ENCODE measurements around the gene CSTPP1.

CSTPP1 gene

GRCh38 chr11:47152953-47153950 is 216.7 kb downstream of the CSTPP1 start:
- TF ChIP-seq ZNF274 (IDR thresholded peaks at IDR 0.05; ENCODE audit: low read depth, low read length), result no peak
- no peak for TF ChIP-seq SUZ12 (IDR thresholded peaks at IDR 0.05; ENCODE audit: extremely low read depth, insufficient read depth, insufficient read length)
- TF ChIP-seq YY1 (IDR thresholded peaks at IDR 0.05; ENCODE audit: insufficient read depth, insufficient read length), result no peak
- Histone ChIP-seq H3K36me3 (ENCODE audit: insufficient read depth, insufficient read length, low read length) (peaks cover 12% of the 10 kb centered on the region), H3K27me3 (ENCODE audit: insufficient read depth, insufficient read length) (no peaks in the 10 kb centered on the region), H3K9me3 (ENCODE audit: insufficient read depth, low read length) (no peaks in the 10 kb centered on the region), H3K4me1 (ENCODE audit: insufficient read depth, insufficient read length) (peaks cover 9% of the 10 kb centered on the region), H3K4me3 (ENCODE audit: insufficient read length, low read depth) (no peak overlapping the region), H3K9ac (ENCODE audit: insufficient read length, low read depth) (no peak overlapping the region)
- DNase-seq (ENCODE audit: low read depth, low spot score), result no peak

GRCh38 chr11:47154616-47155570 is 218.3 kb downstream of the CSTPP1 start:
- Histone ChIP-seq H3K36me3 (ENCODE audit: insufficient read depth, insufficient read length, low read length) (peaks cover 13% of the 10 kb centered on the region), H3K9me3 (ENCODE audit: insufficient read depth, low read length) (no peaks in the 10 kb centered on the region), H3K9ac (ENCODE audit: insufficient read length, low read depth) (no peak overlapping the region), H3K4me1 (ENCODE audit: insufficient read depth, insufficient read length) (peaks cover 9% of the 10 kb centered on the region), H3K4me3 (ENCODE audit: insufficient read length, low read depth) (no peak overlapping the region), H3K27me3 (ENCODE audit: insufficient read depth, insufficient read length) (no peaks in the 10 kb centered on the region)
- DNase-seq (ENCODE audit: low read depth, low spot score), result no peak
- TF ChIP-seq YY1 (IDR thresholded peaks at IDR 0.05; ENCODE audit: insufficient read depth, insufficient read length) (no peak), ZNF274 (IDR thresholded peaks at IDR 0.05; ENCODE audit: low read depth, low read length) (no peak), SUZ12 (IDR thresholded peaks at IDR 0.05; ENCODE audit: extremely low read depth, insufficient read depth, insufficient read length) (no peak)

GRCh38 chr11:47155879-47156278 is 219.3 kb downstream of the CSTPP1 start:
- Histone ChIP-seq H3K36me3 (ENCODE audit: insufficient read depth, insufficient read length, low read length) (peaks cover 21% of the 10 kb centered on the region), H3K9ac (ENCODE audit: insufficient read length, low read depth) (no peak overlapping the region), H3K4me3 (ENCODE audit: insufficient read length, low read depth) (no peak overlapping the region), H3K27me3 (ENCODE audit: insufficient read depth, insufficient read length) (no peaks in the 10 kb centered on the region), H3K9me3 (ENCODE audit: insufficient read depth, low read length) (no peaks in the 10 kb centered on the region), H3K4me1 (ENCODE audit: insufficient read depth, insufficient read length) (peaks cover 9% of the 10 kb centered on the region)
- no peak for DNase-seq (ENCODE audit: low read depth, low spot score)
- no peak for TF ChIP-seq SUZ12 (IDR thresholded peaks at IDR 0.05; ENCODE audit: extremely low read depth, insufficient read depth, insufficient read length)

- H3K27me3 ChIP-seq (ENCODE audit: insufficient read depth, insufficient read length), result no peaks in the 10 kb centered on the region
- H3K4me1 ChIP-seq (ENCODE audit: insufficient read depth, insufficient read length), result peaks cover 10% of the 10 kb centered on the region
- TF ChIP-seq YY1 (IDR thresholded peaks at IDR 0.05; ENCODE audit: insufficient read depth, insufficient read length) (no peak), ZNF274 (IDR thresholded peaks at IDR 0.05; ENCODE audit: low read depth, low read length) (no peak), SUZ12 (IDR thresholded peaks at IDR 0.05; ENCODE audit: extremely low read depth, insufficient read depth, insufficient read length) (no peak)
- no peaks in the 10 kb centered on the region for H3K9me3 ChIP-seq (ENCODE audit: insufficient read depth, low read length)
- no peak for DNase-seq (ENCODE audit: low read depth, low spot score)
- H3K4me3 ChIP-seq (ENCODE audit: insufficient read length, low read depth), result no peak overlapping the region
- no peak overlapping the region for H3K9ac ChIP-seq (ENCODE audit: insufficient read length, low read depth)
- peaks cover 21% of the 10 kb centered on the region for H3K36me3 ChIP-seq (ENCODE audit: insufficient read depth, insufficient read length, low read length)
Observed at GRCh38 chr11:47156333-47156732, 219.8 kb downstream of the CSTPP1 start.

- H3K36me3 ChIP-seq (ENCODE audit: insufficient read depth, insufficient read length, low read length), result peaks cover 26% of the 10 kb centered on the region
- no peak overlapping the region for H3K9ac ChIP-seq (ENCODE audit: insufficient read length, low read depth)
- no peaks in the 10 kb centered on the region for H3K9me3 ChIP-seq (ENCODE audit: insufficient read depth, low read length)
- peaks cover 11% of the 10 kb centered on the region for H3K4me1 ChIP-seq (ENCODE audit: insufficient read depth, insufficient read length)
- DNase-seq (ENCODE audit: low read depth, low spot score), result no peak
- H3K4me3 ChIP-seq (ENCODE audit: insufficient read length, low read depth), result no peak overlapping the region
- TF ChIP-seq ZNF274 (IDR thresholded peaks at IDR 0.05; ENCODE audit: low read depth, low read length) (no peak), SUZ12 (IDR thresholded peaks at IDR 0.05; ENCODE audit: extremely low read depth, insufficient read depth, insufficient read length) (no peak), YY1 (IDR thresholded peaks at IDR 0.05; ENCODE audit: insufficient read depth, insufficient read length) (no peak)
- H3K27me3 ChIP-seq (ENCODE audit: insufficient read depth, insufficient read length), result no peaks in the 10 kb centered on the region
Observed at GRCh38 chr11:47156951-47157350, 220.4 kb downstream of the CSTPP1 start.

GRCh38 chr11:47157805-47158204 is 221.2 kb downstream of the CSTPP1 start:
- no peak overlapping the region for H3K9ac ChIP-seq (ENCODE audit: insufficient read length, low read depth)
- peaks cover 34% of the 10 kb centered on the region for H3K36me3 ChIP-seq (ENCODE audit: insufficient read depth, insufficient read length, low read length)
- peaks cover 10% of the 10 kb centered on the region for H3K4me1 ChIP-seq (ENCODE audit: insufficient read depth, insufficient read length)
- no peaks in the 10 kb centered on the region for H3K9me3 ChIP-seq (ENCODE audit: insufficient read depth, low read length)
- H3K27me3 ChIP-seq (ENCODE audit: insufficient read depth, insufficient read length), result no peaks in the 10 kb centered on the region
- no peak for TF ChIP-seq SUZ12 (IDR thresholded peaks at IDR 0.05; ENCODE audit: extremely low read depth, insufficient read depth, insufficient read length)
- no peak overlapping the region for H3K4me3 ChIP-seq (ENCODE audit: insufficient read length, low read depth)
- no peak for DNase-seq (ENCODE audit: low read depth, low spot score)

GRCh38 chr11:47158242-47158641 is 221.7 kb downstream of the CSTPP1 start:
- DNase-seq (ENCODE audit: low read depth, low spot score), result no peak
- peaks cover 39% of the 10 kb centered on the region for H3K36me3 ChIP-seq (ENCODE audit: insufficient read depth, insufficient read length, low read length)
- no peaks in the 10 kb centered on the region for H3K27me3 ChIP-seq (ENCODE audit: insufficient read depth, insufficient read length)
- no peak overlapping the region for H3K9ac ChIP-seq (ENCODE audit: insufficient read length, low read depth)
- H3K4me1 ChIP-seq (ENCODE audit: insufficient read depth, insufficient read length), result peaks cover 9% of the 10 kb centered on the region
- TF ChIP-seq SUZ12 (IDR thresholded peaks at IDR 0.05; ENCODE audit: extremely low read depth, insufficient read depth, insufficient read length) (no peak), YY1 (IDR thresholded peaks at IDR 0.05; ENCODE audit: insufficient read depth, insufficient read length) (no peak), ZNF274 (IDR thresholded peaks at IDR 0.05; ENCODE audit: low read depth, low read length) (no peak)
- no peak overlapping the region for H3K4me3 ChIP-seq (ENCODE audit: insufficient read length, low read depth)
- H3K9me3 ChIP-seq (ENCODE audit: insufficient read depth, low read length), result no peaks in the 10 kb centered on the region
